HepG2 (cell line): ENCODE data around the gene SNX10. TPM values are rescaled to one million over a fixed set of nuclear protein-coding genes. Genes with fewer than 3 reads are reported as not detected.

ENCODE experiments used
- ETV5 ChIP-seq: IDR thresholded peaks from 2 replicates; pipeline ENCODE4 v1.6.1; 2018; ENCODE audit warnings: missing biosample characterization, missing genetic modification reagents, inconsistent platforms, borderline replicate concordance
- FOXC1 ChIP-seq: sonication (generic); formaldehyde crosslinking; IDR thresholded peaks from 2 replicates; pipeline ENCODE4 v1.8.0; 2022; ENCODE audit warnings: mild to moderate bottlenecking, missing genetic modification reagents, borderline replicate concordance
- GATAD2A ChIP-seq: IDR thresholded peaks from 2 replicates; pipeline ENCODE4 v1.6.1; 2016
- KDM3A ChIP-seq: IDR thresholded peaks from 2 replicates; pipeline ENCODE4 v1.6.1; 2018; ENCODE audit warnings: low read depth, missing compliant biosample characterization
- MYC ChIP-seq: sonication (generic); formaldehyde crosslinking; IDR thresholded peaks from 2 replicates; pipeline ENCODE4 v1.9.0; 2021; ENCODE audit warnings: missing genetic modification reagents, borderline replicate concordance
- POLR2G ChIP-seq: fragments of 200-400 bp; formaldehyde crosslinking; IDR thresholded peaks from 2 replicates; pipeline ENCODE4 v1.6.1; 2018; ENCODE audit warnings: mild to moderate bottlenecking, low read depth, low read length, moderate library complexity
- RARA ChIP-seq: IDR thresholded peaks from 2 replicates; pipeline ENCODE4 v1.6.1; 2016; ENCODE audit warnings: missing genetic modification reagents, missing compliant biosample characterization
- SKI ChIP-seq: fragments of 450-650 bp; IDR thresholded peaks from one replicate; pipeline ENCODE4 v1.6.1; 2018; ENCODE audit warnings: mild to moderate bottlenecking; ENCODE audit not compliant: partially characterized antibody
- STAG1 ChIP-seq: sonication (generic); formaldehyde crosslinking; IDR thresholded peaks from 2 replicates; pipeline ENCODE4 v1.4.0; 2020; ENCODE audit warnings: missing genetic modification reagents
- THAP11 ChIP-seq: IDR thresholded peaks from 2 replicates; pipeline ENCODE4 v1.6.1; 2016; ENCODE audit warnings: missing biosample characterization, missing genetic modification reagents
- U2AF1 ChIP-seq: fragments of 200-400 bp; formaldehyde crosslinking; optimal IDR thresholded peaks from 2 replicates; pipeline ENCODE3; 2017; ENCODE audit warnings: mild to moderate bottlenecking, low read depth, low read length
- ZMYM2 ChIP-seq: sonication (generic); formaldehyde crosslinking; IDR thresholded peaks from 2 replicates; pipeline ENCODE4 v1.8.0; 2022; ENCODE audit warnings: mild to moderate bottlenecking, missing genetic modification reagents
- ZNF101 ChIP-seq: sonication (generic); formaldehyde crosslinking; IDR thresholded peaks from 2 replicates; pipeline ENCODE4 v1.4.0; 2020; ENCODE audit warnings: mild to moderate bottlenecking, low read depth, missing genetic modification reagents, borderline replicate concordance
- ZNF510 ChIP-seq: sonication (generic); formaldehyde crosslinking; IDR thresholded peaks from 2 replicates; pipeline ENCODE4 v1.4.0; 2020; ENCODE audit warnings: low read depth, mild to moderate bottlenecking, missing genetic modification reagents
- ZNF678 ChIP-seq: sonication (generic); formaldehyde crosslinking; IDR thresholded peaks from 2 replicates; pipeline ENCODE4 v1.4.0; 2020; ENCODE audit warnings: mild to moderate bottlenecking, missing genetic modification reagents
- polyA plus RNA-seq, 8 experiments: library from polyadenylated mRNA; depleted of rRNA in 3 of 8; stranded (reverse) in 7 of 8; unstranded in 1 of 8; fragments of >200 nt; fragmentation: Illumina TruSeq in 4 of 8; extraction: Trizol in 4 of 8; gene quantifications; 2 replicates each; pipeline versions ENCODE4 v1.2.1 to v1.2.3, GENCODE V29; 2011 to 2016; ENCODE audit warnings: low read depth in 4 of 8, missing spikeins in 1 of 8, mixed read lengths in 1 of 8; ENCODE audit not compliant: insufficient read depth in 1 of 8
- total RNA-seq, 5 experiments: library from RNA; depleted of rRNA; stranded (reverse); fragments of >200 nt; fragmentation: Illumina TruSeq; extraction: Trizol; gene quantifications; 2 replicates each; pipeline ENCODE4 v1.2.3, GENCODE V29; 2016; ENCODE audit warnings: low read depth in 1 of 5
- TF ChIP-seq, protein P1 (sequence below): sonication (generic); formaldehyde crosslinking; IDR thresholded peaks from 2 replicates; pipeline ENCODE4 v1.4.0; 2020; ENCODE audit warnings: missing genetic modification reagents, borderline replicate concordance
- TF ChIP-seq, protein P2 (sequence below): sonication (generic); formaldehyde crosslinking; IDR thresholded peaks from 2 replicates; pipeline ENCODE4 v1.5.1; 2020; ENCODE audit warnings: mild to moderate bottlenecking, missing genetic modification reagents, borderline replicate concordance
- TF ChIP-seq, protein P3 (sequence below): sonication (generic); formaldehyde crosslinking; conservative IDR thresholded peaks from 2 replicates; pipeline ENCODE4 v1.4.0; 2020; ENCODE audit warnings: missing genetic modification reagents
- TF ChIP-seq, protein P4 (sequence below): sonication (generic); formaldehyde crosslinking; IDR thresholded peaks from 2 replicates; pipeline ENCODE4 v1.4.0; 2020; ENCODE audit warnings: mild to moderate bottlenecking, missing genetic modification reagents

SNX10 gene
- total and polyA plus RNA-seq, 2 of the 13 experiments (the other 11 are each of a cell fraction or from before 2014, with no cell fraction given) = 26.0 to 27.6 TPM

DNA sequence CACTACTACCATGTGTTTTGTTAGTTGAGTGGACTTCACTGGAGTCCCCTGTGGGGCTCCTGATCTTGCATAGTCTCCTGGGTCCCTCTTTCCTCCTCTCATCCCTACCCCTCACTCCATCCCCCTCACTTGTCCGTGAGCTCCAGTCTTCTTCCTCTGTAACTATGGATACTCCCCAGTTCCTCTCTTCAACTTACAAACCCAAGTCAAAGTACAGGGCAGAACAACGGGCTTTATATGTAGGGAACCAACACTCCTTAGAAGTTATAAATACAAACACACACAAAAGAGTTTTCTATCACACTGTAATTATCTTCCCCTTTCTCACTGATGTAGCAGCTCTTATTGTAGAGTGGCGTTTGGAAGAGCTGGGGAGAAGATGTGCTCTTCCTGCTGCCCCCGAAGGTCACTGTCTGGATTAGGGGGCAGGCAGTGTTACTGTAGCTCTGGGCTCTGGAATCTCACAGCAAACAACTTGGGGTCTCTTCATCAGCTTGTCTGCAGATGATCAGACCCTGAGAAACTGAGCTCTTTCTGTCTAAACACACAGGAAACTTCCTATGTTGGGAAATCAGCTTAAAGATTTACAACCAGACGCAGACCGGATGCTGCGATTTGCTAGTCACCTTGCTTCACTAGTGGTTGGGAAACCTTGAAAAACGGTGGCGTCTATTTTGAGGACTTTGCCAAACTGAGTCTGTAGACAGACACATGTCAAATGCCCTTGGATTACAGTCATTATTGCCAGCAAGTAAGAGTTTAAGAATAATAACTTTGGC is 13.6 kb downstream of the SNX10 start (continued):
- TF ChIP-seq, protein P1, sequence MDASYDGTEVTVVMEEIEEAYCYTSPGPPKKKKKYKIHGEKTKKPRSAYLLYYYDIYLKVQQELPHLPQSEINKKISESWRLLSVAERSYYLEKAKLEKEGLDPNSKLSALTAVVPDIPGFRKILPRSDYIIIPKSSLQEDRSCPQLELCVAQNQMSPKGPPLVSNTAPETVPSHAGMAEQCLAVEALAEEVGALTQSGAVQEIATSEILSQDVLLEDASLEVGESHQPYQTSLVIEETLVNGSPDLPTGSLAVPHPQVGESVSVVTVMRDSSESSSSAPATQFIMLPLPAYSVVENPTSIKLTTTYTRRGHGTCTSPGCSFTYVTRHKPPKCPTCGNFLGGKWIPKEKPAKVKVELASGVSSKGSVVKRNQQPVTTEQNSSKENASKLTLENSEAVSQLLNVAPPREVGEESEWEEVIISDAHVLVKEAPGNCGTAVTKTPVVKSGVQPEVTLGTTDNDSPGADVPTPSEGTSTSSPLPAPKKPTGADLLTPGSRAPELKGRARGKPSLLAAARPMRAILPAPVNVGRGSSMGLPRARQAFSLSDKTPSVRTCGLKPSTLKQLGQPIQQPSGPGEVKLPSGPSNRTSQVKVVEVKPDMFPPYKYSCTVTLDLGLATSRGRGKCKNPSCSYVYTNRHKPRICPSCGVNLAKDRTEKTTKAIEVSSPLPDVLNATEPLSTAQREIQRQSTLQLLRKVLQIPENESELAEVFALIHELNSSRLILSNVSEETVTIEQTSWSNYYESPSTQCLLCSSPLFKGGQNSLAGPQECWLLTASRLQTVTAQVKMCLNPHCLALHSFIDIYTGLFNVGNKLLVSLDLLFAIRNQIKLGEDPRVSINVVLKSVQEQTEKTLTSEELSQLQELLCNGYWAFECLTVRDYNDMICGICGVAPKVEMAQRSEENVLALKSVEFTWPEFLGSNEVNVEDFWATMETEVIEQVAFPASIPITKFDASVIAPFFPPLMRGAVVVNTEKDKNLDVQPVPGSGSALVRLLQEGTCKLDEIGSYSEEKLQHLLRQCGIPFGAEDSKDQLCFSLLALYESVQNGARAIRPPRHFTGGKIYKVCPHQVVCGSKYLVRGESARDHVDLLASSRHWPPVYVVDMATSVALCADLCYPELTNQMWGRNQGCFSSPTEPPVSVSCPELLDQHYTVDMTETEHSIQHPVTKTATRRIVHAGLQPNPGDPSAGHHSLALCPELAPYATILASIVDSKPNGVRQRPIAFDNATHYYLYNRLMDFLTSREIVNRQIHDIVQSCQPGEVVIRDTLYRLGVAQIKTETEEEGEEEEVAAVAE = 0 out of 2 replicates have a peak, but pooled peaks have one; percentile 16
- TF ChIP-seq MYC (CRISPR knock-in tag) (0 out of 2 replicates have a peak, but pooled peaks have one; percentile 17), FOXC1 (CRISPR knock-in tag) (peak; percentile 46; the same call in 1 of the 2 replicates), ZNF101 (CRISPR knock-in tag) (no peak), SKI (peak; percentile 67), GATAD2A (CRISPR knock-in tag) (peak; percentile 91), RARA (CRISPR knock-in tag) (peak; percentile 59; the same call in 1 of the 2 replicates), POLR2G (no peak), STAG1 (CRISPR knock-in tag) (no peak), THAP11 (CRISPR knock-in tag) (peak; percentile 50), ZNF510 (CRISPR knock-in tag) (no peak), ZMYM2 (CRISPR knock-in tag) (peak; percentile 52; the same call in 1 of the 2 replicates), ZNF678 (no peak), KDM3A (CRISPR knock-in tag) (no peak), ETV5 (CRISPR knock-in tag) (peak; percentile 97), U2AF1 (no peak)
- TF ChIP-seq, protein P2, sequence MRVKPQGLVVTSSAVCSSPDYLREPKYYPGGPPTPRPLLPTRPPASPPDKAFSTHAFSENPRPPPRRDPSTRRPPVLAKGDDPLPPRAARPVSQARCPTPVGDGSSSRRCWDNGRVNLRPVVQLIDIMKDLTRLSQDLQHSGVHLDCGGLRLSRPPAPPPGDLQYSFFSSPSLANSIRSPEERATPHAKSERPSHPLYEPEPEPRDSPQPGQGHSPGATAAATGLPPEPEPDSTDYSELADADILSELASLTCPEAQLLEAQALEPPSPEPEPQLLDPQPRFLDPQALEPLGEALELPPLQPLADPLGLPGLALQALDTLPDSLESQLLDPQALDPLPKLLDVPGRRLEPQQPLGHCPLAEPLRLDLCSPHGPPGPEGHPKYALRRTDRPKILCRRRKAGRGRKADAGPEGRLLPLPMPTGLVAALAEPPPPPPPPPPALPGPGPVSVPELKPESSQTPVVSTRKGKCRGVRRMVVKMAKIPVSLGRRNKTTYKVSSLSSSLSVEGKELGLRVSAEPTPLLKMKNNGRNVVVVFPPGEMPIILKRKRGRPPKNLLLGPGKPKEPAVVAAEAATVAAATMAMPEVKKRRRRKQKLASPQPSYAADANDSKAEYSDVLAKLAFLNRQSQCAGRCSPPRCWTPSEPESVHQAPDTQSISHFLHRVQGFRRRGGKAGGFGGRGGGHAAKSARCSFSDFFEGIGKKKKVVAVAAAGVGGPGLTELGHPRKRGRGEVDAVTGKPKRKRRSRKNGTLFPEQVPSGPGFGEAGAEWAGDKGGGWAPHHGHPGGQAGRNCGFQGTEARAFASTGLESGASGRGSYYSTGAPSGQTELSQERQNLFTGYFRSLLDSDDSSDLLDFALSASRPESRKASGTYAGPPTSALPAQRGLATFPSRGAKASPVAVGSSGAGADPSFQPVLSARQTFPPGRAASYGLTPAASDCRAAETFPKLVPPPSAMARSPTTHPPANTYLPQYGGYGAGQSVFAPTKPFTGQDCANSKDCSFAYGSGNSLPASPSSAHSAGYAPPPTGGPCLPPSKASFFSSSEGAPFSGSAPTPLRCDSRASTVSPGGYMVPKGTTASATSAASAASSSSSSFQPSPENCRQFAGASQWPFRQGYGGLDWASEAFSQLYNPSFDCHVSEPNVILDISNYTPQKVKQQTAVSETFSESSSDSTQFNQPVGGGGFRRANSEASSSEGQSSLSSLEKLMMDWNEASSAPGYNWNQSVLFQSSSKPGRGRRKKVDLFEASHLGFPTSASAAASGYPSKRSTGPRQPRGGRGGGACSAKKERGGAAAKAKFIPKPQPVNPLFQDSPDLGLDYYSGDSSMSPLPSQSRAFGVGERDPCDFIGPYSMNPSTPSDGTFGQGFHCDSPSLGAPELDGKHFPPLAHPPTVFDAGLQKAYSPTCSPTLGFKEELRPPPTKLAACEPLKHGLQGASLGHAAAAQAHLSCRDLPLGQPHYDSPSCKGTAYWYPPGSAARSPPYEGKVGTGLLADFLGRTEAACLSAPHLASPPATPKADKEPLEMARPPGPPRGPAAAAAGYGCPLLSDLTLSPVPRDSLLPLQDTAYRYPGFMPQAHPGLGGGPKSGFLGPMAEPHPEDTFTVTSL (CRISPR knock-in tag) = peak; percentile 54; the same call in 1 of the 2 replicates
- TF ChIP-seq, protein P3, sequence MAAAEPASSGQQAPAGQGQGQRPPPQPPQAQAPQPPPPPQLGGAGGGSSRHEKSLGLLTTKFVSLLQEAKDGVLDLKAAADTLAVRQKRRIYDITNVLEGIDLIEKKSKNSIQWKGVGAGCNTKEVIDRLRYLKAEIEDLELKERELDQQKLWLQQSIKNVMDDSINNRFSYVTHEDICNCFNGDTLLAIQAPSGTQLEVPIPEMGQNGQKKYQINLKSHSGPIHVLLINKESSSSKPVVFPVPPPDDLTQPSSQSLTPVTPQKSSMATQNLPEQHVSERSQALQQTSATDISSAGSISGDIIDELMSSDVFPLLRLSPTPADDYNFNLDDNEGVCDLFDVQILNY (CRISPR knock-in tag) = no peak
- TF ChIP-seq, protein P4, sequence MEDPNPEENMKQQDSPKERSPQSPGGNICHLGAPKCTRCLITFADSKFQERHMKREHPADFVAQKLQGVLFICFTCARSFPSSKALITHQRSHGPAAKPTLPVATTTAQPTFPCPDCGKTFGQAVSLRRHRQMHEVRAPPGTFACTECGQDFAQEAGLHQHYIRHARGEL = no peak
